CD8-positive, alpha-beta memory T cell (primary cell): Measurements from ENCODE around the gene FHOD1. TPM values are rescaled to one million over a fixed set of nuclear protein-coding genes. Genes with fewer than 3 reads are reported as not detected.
A peak's percentile ranks its signal among the peaks of the same experiment; 100 is the strongest.

Experiments used
- CTCF ChIA-PET: fragments of 350-600 bp; sonication (Branson Sonifier 250); formaldehyde crosslinking; loops from one replicate; lab custom pipeline; 2021; ENCODE audit warnings: antibody characterized with exemption; lab: Charles Lee
- POLR2A ChIA-PET: fragments of 350-600 bp; sonication (Branson Sonifier 250); formaldehyde crosslinking; loops from one replicate; lab custom pipeline; 2021; ENCODE audit warnings: antibody characterized with exemption; lab: Charles Lee
- DNase-seq, 5 donors: peaks; one replicate each; pipeline versions ENCODE4 v3.0.0 to v3.0.0-alpha.2; 2020 to 2022; ENCODE audit warnings: mixed read lengths in 1 of 5
- H3K27ac ChIP-seq: one replicate; pipeline ENCODE4 v1.7.0; 2013; ENCODE audit warnings: low read depth, mild to moderate bottlenecking, low read length, moderate library complexity
- H3K27me3 ChIP-seq: 2 replicates; pipeline ENCODE4 v1.7.0; 2013; ENCODE audit warnings: low read length, mild to moderate bottlenecking; ENCODE audit not compliant: insufficient read depth, poor library complexity, severe bottlenecking
- H3K36me3 ChIP-seq: 2 replicates; pipeline ENCODE4 v1.7.0; 2013; ENCODE audit warnings: mild to moderate bottlenecking, low read length, moderate library complexity; ENCODE audit not compliant: insufficient read depth
- H3K4me1 ChIP-seq: 2 replicates; pipeline ENCODE4 v1.7.0; 2013; ENCODE audit warnings: mild to moderate bottlenecking, low read length, moderate library complexity; ENCODE audit not compliant: insufficient read depth
- H3K4me3 ChIP-seq: 2 replicates; pipeline ENCODE4 v1.7.0; 2013; ENCODE audit warnings: mild to moderate bottlenecking, low read length
- H3K9me3 ChIP-seq: 2 replicates; pipeline ENCODE4 v1.7.0; 2013; ENCODE audit warnings: mild to moderate bottlenecking, low read length
- H3K27ac Mint-ChIP-seq, 8 donors: one replicate each; pipeline ENCODE4 v1.8.0; 2020 to 2021; ENCODE audit warnings: mixed read lengths in 8 of 8, mild to moderate bottlenecking in 6 of 8, inconsistent platforms in 3 of 8, moderate library complexity in 3 of 8
- H3K27me3 Mint-ChIP-seq, 2 donors: one replicate each; pipeline ENCODE4 v1.8.0; 2020 to 2021; ENCODE audit warnings: mixed read lengths in 2 of 2, mild to moderate bottlenecking in 1 of 2, moderate library complexity in 1 of 2
- H3K36me3 Mint-ChIP-seq, 3 donors: one replicate each; pipeline ENCODE4 v1.8.0; 2020 to 2021; ENCODE audit warnings: mixed read lengths in 3 of 3, inconsistent platforms in 1 of 3, mild to moderate bottlenecking in 1 of 3
- H3K4me1 Mint-ChIP-seq, 3 donors: one replicate each; pipeline ENCODE4 v1.8.0; 2020 to 2021; ENCODE audit warnings: mixed read lengths in 3 of 3, inconsistent platforms in 1 of 3, mild to moderate bottlenecking in 1 of 3
- H3K4me3 Mint-ChIP-seq, 7 donors: one replicate each; pipeline ENCODE4 v1.8.0; 2020 to 2021; ENCODE audit warnings: mixed read lengths in 7 of 7, mild to moderate bottlenecking in 6 of 7, moderate library complexity in 4 of 7, inconsistent platforms in 2 of 7
- H3K9me3 Mint-ChIP-seq, 5 donors: one replicate each; pipeline ENCODE4 v1.8.0; 2020 to 2022; ENCODE audit warnings: mixed read lengths in 5 of 5, mild to moderate bottlenecking in 3 of 5, moderate library complexity in 2 of 5, inconsistent platforms in 1 of 5
- polyA plus RNA-seq: library from polyadenylated mRNA; unstranded; fragments of 300-500 nt; fragmentation: Illumina TruSeq; gene quantifications from one replicate; pipeline ENCODE4 v1.2.3, GENCODE V29; 2021
- total RNA-seq, 2 experiments: library from RNA; stranded (reverse); gene quantifications; one replicate each; pipeline ENCODE4 v1.2.3, GENCODE V29; 2021

Gene FHOD1
- total and polyA plus RNA-seq, 3 experiments from 2014 or later, result 5.5 to 117 (median 111) TPM

DNA sequence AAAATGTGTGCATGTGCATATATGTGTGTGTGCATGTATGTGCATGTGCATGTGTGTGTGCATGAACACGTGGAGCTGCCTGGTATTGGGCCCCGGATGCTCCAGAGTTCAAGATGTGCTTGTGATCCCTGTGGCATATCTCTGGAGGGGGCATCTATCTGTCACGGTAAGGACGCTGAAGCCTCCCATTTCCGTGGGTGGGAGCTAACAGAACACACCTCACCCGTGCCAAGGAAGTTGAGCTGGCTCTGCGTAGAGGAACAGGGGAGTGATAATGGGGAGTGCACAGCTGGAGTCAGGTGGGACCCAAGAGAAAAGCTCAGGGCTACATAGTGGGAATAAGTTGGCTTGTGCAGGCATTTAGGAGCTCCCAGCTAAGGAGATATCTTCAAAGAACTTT lies 35.6 kb downstream of the FHOD1 start:
- peak overlapping the region in 1 of 8 donors; percentile 18 for H3K27ac Mint-ChIP-seq
- no peaks in the 10 kb centered on the region for H3K4me1 Mint-ChIP-seq
- no peak overlapping the region for H3K27ac ChIP-seq
- no peaks in the 10 kb centered on the region for H3K36me3 ChIP-seq
- ChIA-PET POLR2A (no interaction called here), CTCF (interaction anchor here (0.8 kb wide), 1 partner anchor 14 kb away, joined by 3 read pairs; no protein-coding TSS in a partner anchor)
- no peaks in the 10 kb centered on the region for H3K27me3 ChIP-seq
- peaks cover 0 to 2% (median 0%) of the 10 kb centered on the region in 3 donors for H3K36me3 Mint-ChIP-seq
- no peak overlapping the region for H3K4me3 Mint-ChIP-seq
- H3K9me3 Mint-ChIP-seq, result no peaks in the 10 kb centered on the region
- peak in 1 of 5 donors; percentile 33 for DNase-seq
- H3K9me3 ChIP-seq, result no peaks in the 10 kb centered on the region
- H3K27me3 Mint-ChIP-seq, result peaks cover 0 to 2% of the 10 kb centered on the region in 2 donors
- no peaks in the 10 kb centered on the region for H3K4me1 ChIP-seq
- H3K4me3 ChIP-seq, result no peak overlapping the region

DNA sequence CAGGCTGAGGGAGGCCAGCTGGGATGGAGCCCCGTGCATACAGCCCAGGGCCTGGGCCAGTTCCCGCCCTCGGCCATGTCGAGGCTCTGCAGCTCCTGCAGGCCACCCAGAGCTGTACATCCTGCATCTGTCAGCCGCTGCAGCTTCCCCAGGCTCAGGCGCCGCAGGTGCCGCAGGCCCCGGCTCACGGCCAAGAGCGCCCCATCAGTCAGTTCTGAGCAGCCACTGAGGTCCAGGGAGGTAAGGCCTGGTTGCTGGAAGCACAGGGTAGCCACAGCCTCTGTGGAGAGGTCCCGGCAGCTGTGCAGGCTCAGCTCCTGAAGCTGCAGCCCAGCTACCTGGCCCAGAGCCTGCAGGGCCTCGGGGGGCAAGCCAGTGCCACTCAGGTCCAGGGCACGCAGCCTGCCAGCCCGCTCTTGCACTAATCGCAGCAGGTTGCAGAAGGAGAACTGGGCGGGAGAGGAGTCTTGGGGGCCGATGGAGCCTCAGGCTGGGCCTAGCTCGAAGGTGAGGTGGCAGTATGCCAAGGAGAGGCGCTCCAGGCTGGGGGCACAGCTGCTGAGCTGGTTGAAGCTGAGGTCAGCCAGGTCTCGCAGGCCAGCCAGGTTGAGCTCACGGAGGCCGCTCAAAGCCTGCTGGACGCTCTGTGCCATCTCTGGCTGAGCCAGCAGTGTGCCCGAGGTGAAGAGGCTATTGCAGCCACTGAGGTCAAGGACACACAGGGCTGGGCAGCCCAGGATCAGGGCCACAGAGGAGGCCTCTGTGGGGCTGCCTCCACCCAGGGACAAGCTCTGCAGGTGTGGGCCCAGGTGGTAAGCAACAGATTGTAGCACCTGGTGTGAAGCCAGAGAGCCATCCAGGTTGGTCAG lies 37.0 kb downstream of the FHOD1 start:
- no peaks in the 10 kb centered on the region for H3K27me3 ChIP-seq
- Mint-ChIP-seq H3K9me3 (no peaks in the 10 kb centered on the region), H3K36me3 (no peaks in the 10 kb centered on the region), H3K4me3 (no peak overlapping the region), H3K27ac (no peak overlapping the region), H3K27me3 (peaks cover 0 to 2% of the 10 kb centered on the region in 2 donors), H3K4me1 (no peaks in the 10 kb centered on the region)
- DNase-seq, result peak in 1 of 5 donors; percentile 42
- H3K9me3 ChIP-seq, result no peaks in the 10 kb centered on the region
- H3K27ac ChIP-seq, result no peak overlapping the region
- no peak overlapping the region for H3K4me3 ChIP-seq
- no peaks in the 10 kb centered on the region for H3K36me3 ChIP-seq
- ChIA-PET POLR2A (interaction anchor here (0.6 kb wide), 1 partner anchor 613 kb away, joined by 13 read pairs; no protein-coding TSS in a partner anchor), CTCF (no interaction called here)
- H3K4me1 ChIP-seq, result no peaks in the 10 kb centered on the region

DNA sequence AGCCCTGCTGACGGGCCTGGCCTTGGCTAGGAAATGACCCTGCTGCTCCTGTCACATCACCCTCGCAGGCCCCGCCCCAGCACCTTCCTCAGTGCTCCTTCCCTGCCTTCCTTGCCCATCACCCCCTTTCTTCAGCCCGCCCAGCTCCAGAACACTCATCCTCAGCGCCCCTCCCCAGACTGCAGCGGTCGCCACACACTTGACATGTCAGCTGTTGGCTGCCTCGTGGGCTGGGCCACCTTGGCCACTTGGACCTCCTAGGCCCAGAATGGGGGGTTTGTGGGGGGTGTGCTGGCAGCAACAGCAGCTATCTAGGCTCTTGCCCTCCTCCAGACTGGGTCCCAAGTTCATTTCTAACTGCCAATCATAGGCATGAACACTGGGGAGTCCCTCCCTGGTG lies 37.7 kb downstream of the FHOD1 start:
- no peaks in the 10 kb centered on the region for H3K36me3 Mint-ChIP-seq
- no peaks in the 10 kb centered on the region for H3K9me3 ChIP-seq
- peak in 1 of 5 donors; percentile 30 for DNase-seq
- H3K4me3 Mint-ChIP-seq, result no peak overlapping the region
- ChIA-PET POLR2A (no interaction called here), CTCF (interaction anchor here (1.1 kb wide), 1 partner anchor 8 kb away, joined by 3 read pairs; no protein-coding TSS in a partner anchor)
- H3K9me3 Mint-ChIP-seq, result no peaks in the 10 kb centered on the region
- peak overlapping the region in 1 of 8 donors; percentile 75 for H3K27ac Mint-ChIP-seq
- peaks cover 0 to 2% of the 10 kb centered on the region in 2 donors for H3K27me3 Mint-ChIP-seq
- no peaks in the 10 kb centered on the region for H3K4me1 Mint-ChIP-seq
- no peaks in the 10 kb centered on the region for H3K27me3 ChIP-seq
- H3K27ac ChIP-seq, result no peak overlapping the region
- no peak overlapping the region for H3K4me3 ChIP-seq
- H3K4me1 ChIP-seq, result no peaks in the 10 kb centered on the region
- H3K36me3 ChIP-seq, result no peaks in the 10 kb centered on the region

DNA sequence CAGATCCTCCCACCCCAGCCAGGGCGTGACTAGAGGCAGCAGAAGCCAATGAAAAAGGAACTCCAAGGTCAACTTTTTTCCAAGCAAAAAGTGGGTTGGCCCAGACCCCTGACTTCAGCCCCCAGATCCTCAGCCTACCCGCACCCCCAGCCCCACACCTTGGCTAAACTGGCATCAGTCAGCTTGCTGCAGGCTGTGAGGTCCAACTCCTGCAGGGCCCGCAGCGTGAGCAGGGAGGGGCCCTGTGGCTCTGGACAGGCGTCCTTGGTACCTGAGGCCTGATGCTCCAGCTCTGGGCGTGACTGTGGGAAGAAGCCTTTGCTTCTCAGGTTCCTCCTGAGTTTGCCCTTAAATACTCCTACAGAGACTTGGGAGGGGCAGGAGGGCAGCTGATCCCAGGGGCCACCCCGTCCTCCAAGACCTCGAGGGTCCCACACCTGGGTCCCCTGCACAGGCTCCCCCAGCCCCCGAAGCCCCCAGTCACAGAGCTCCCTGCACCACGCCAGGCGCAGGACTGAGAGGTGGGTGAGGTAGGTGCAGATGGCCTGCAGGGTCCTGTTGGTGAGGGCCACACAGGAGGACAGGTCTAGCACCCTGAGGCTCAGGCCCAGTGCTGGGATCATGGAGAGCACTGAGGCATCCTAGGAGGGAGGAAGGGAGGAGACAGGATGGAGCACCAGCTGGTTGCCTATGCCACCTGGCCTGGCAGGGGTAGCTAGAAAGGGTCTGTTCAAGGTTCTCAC lies 39.0 kb downstream of the FHOD1 start:
- Histone ChIP-seq H3K4me1 (no peaks in the 10 kb centered on the region), H3K36me3 (no peaks in the 10 kb centered on the region), H3K9me3 (no peaks in the 10 kb centered on the region), H3K4me3 (no peak overlapping the region), H3K27me3 (no peaks in the 10 kb centered on the region), H3K27ac (no peak overlapping the region)
- Mint-ChIP-seq H3K27me3 (peaks cover 0 to 2% of the 10 kb centered on the region in 2 donors), H3K9me3 (no peaks in the 10 kb centered on the region), H3K4me1 (no peaks in the 10 kb centered on the region), H3K4me3 (no peak overlapping the region), H3K36me3 (peaks cover 0 to 8% (median 0%) of the 10 kb centered on the region in 3 donors), H3K27ac (no peak overlapping the region)
- DNase-seq, result peak in 1 of 5 donors; percentile 39
- ChIA-PET CTCF (interaction anchor here (1.1 kb wide), 1 partner anchor 9 kb away, joined by 3 read pairs; no protein-coding TSS in a partner anchor), POLR2A (no interaction called here)

DNA sequence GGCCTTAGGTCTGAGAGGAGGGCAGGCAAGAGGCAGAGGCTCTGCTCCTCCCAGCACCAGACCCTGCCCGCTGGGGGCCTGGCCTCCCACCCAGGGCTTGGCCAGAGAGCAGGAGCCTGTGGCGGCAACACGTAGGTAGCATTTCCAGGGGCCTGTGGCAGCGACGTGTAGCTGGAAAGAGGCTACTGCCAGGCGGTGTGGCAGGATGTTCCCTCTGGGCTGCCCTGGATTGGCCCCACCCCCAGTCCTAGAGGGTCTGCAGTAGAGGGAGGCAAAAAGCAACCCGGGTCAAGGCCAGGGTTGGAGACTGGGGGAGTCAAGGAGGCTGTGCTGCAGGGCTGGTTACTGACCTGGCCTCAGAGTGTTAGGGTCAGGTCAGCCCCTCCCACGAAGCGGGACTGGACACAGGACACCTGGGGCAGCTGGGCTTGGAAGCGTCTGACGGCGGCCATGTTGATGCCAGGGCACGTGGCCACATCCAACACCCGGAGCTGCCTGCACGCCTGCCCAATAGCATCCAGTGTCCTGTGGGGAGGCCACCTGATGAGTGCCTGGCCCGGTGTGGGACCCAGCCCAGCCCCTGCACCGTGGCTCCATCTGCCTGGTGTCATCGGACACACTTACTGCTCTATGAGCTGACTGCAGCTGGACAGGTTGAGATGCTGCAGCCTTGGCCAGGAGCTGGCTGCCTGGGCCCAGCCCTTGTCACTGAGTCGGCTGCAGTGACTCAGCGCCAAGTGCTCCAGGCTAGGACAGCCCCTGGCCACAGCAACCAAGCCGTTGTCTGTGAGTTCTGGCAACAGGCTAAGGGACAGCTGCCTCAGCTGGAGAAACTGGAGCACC lies 39.8 kb downstream of the FHOD1 start:
- Histone ChIP-seq H3K27me3 (no peaks in the 10 kb centered on the region), H3K4me1 (no peaks in the 10 kb centered on the region), H3K36me3 (no peaks in the 10 kb centered on the region), H3K4me3 (no peak overlapping the region), H3K9me3 (no peaks in the 10 kb centered on the region), H3K27ac (no peak overlapping the region)
- H3K36me3 Mint-ChIP-seq, result peaks cover 0 to 15% (median 0%) of the 10 kb centered on the region in 3 donors
- peaks cover 0 to 2% of the 10 kb centered on the region in 2 donors for H3K27me3 Mint-ChIP-seq
- no peaks in the 10 kb centered on the region for H3K9me3 Mint-ChIP-seq
- peak overlapping the region in 1 of 8 donors; percentile 26 for H3K27ac Mint-ChIP-seq
- POLR2A ChIA-PET, result no interaction called here
- CTCF ChIA-PET, result no interaction called here
- DNase-seq, result peak in 1 of 5 donors; percentile 42
- H3K4me3 Mint-ChIP-seq, result no peak overlapping the region
- H3K4me1 Mint-ChIP-seq, result no peaks in the 10 kb centered on the region

DNA sequence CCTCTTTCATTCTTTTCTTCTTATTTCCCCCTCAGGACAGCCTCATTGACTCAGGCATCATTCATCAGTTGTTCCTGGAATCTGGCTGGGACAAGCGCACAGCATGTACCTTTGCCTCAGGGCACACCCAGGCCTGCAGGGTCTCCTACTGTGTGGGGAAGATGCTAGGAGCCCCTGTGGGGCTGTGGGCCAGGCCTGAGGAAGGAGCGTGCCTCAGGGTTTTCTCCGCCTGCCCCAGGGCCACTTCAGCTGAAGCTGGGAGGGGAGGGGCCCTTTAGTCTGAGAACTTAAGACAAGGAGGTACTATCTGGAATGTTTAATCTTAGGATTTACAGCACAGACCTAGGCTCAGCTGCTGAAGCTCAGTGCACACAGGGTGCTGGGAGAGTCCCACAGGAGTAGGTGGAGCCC lies 40.4 kb downstream of the FHOD1 start:
- ChIA-PET CTCF (no interaction called here), POLR2A (no interaction called here)
- H3K27ac ChIP-seq, result no peak overlapping the region
- no peak for DNase-seq
- no peaks in the 10 kb centered on the region for H3K4me1 ChIP-seq
- no peaks in the 10 kb centered on the region for H3K4me1 Mint-ChIP-seq
- peak overlapping the region in 2 of 8 donors; percentile 26 to 32 for H3K27ac Mint-ChIP-seq
- H3K9me3 Mint-ChIP-seq, result no peaks in the 10 kb centered on the region
- H3K4me3 Mint-ChIP-seq, result peak overlapping the region in 1 of 7 donors; percentile 15
- no peaks in the 10 kb centered on the region for H3K36me3 ChIP-seq
- H3K9me3 ChIP-seq, result no peaks in the 10 kb centered on the region
- H3K4me3 ChIP-seq, result no peak overlapping the region
- peaks cover 0 to 2% of the 10 kb centered on the region in 2 donors for H3K27me3 Mint-ChIP-seq
- H3K36me3 Mint-ChIP-seq, result peaks cover 0 to 20% (median 0%) of the 10 kb centered on the region in 3 donors
- H3K27me3 ChIP-seq, result no peaks in the 10 kb centered on the region

DNA sequence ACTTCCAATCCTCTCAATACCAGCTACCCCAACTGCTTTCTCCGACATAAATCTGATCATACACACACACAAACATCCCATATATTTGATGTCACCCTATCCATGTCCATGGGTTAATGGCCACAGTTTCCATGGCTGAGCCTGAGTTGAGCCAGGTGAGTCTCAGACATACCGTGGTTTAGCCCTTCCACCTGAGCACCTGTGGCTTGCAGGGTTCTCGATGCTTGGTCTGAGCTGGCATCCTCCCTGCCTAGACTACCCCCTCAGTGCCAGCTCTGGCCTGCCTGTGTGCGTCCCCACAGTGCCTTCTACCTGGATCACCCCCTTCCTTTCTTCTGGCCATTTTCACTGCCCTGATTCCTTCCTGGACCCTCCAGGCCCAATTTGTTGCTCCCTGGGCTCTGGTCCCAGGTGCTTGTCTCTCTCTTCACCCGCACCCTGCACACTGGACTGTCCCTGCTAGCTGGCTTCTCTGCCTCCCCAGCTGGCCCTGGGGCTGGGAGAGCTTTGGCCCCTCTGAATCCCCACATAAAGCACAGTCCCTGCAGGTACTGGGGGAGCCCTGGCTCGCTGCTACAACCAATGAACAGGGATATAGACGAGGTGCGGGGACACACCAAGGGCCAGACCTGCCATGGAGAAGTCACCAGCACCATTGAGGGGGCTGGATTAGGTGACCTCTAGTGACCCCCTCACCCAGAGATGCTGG lies 41.0 kb downstream of the FHOD1 start:
- Histone ChIP-seq H3K27me3 (no peaks in the 10 kb centered on the region), H3K4me3 (no peak overlapping the region), H3K9me3 (no peaks in the 10 kb centered on the region), H3K36me3 (no peaks in the 10 kb centered on the region), H3K4me1 (no peaks in the 10 kb centered on the region), H3K27ac (no peak overlapping the region)
- H3K9me3 Mint-ChIP-seq, result no peaks in the 10 kb centered on the region
- H3K27me3 Mint-ChIP-seq, result no peaks in the 10 kb centered on the region
- POLR2A ChIA-PET, result no interaction called here
- peak overlapping the region in 1 of 7 donors; percentile 15 for H3K4me3 Mint-ChIP-seq
- H3K4me1 Mint-ChIP-seq, result no peaks in the 10 kb centered on the region
- H3K27ac Mint-ChIP-seq, result peak overlapping the region in 5 of 8 donors; percentile 5 to 88 (median 48)
- peaks cover 0 to 25% (median 0%) of the 10 kb centered on the region in 3 donors for H3K36me3 Mint-ChIP-seq
- CTCF ChIA-PET, result no interaction called here
- DNase-seq, result no peak
